Nasal cavity respiratory epithelium epithelial cell of viscerocranial mucosa (primary cell): ENCODE results near the gene LYPLA2. TPM values are rescaled to one million over a fixed set of nuclear protein-coding genes. Genes with fewer than 3 reads are reported as not detected.

Source experiments
- total RNA-seq: library from RNA; depleted of rRNA; stranded (reverse); fragments of >200 nt; gene quantifications from 2 replicates; pipeline ENCODE4 v1.2.3, GENCODE V29; 2014

Gene LYPLA2
- 33.2 and 53.1 TPM in 2 replicates for total RNA-seq

DNA sequence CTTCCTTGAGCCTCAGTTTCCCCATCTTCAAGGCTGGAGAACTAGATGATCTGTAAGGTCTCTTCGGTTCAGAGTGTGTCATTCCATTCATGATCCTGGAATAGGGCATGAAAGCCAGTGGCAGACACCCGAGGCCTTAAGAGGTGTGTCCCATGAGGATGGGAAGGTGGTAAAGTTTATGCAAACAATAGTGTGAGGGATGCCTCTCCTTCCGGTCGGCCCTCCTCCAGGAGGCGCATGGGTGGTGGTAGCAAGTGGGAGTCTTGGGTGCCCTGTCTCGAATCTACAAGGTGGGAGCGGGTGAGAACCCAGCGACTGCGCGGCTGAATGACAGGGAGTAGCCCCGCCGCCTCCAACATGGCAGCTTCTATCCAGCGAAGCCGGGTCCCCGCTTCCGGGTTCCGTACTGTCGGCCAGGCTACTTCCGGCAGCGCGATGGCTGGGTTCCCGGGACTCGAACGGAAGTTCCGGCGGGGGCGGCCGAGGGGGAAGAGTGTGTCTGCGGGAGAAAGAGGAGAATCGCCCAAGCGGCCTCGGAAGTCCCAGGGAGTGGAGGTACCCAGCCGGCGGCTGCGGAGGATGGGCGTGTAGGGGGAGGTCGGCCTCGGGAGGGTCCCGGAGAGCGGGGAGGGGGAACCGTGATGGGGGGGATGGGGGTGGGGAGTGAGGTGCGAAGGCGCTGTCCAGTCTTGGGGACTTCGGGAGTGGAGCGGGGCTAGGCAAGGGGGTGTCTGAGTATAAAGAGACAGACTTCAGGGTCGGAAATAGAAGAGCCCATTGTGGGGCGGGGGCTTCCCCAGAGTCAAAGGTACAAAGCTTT lies at the start of gene LYPLA2:
Gene LYPLA2 (plus strand): TSS at position 450 of the 820 bp plus-strand sequence. CDS start 1,538 bp downstream, outside the sequence.

DNA sequence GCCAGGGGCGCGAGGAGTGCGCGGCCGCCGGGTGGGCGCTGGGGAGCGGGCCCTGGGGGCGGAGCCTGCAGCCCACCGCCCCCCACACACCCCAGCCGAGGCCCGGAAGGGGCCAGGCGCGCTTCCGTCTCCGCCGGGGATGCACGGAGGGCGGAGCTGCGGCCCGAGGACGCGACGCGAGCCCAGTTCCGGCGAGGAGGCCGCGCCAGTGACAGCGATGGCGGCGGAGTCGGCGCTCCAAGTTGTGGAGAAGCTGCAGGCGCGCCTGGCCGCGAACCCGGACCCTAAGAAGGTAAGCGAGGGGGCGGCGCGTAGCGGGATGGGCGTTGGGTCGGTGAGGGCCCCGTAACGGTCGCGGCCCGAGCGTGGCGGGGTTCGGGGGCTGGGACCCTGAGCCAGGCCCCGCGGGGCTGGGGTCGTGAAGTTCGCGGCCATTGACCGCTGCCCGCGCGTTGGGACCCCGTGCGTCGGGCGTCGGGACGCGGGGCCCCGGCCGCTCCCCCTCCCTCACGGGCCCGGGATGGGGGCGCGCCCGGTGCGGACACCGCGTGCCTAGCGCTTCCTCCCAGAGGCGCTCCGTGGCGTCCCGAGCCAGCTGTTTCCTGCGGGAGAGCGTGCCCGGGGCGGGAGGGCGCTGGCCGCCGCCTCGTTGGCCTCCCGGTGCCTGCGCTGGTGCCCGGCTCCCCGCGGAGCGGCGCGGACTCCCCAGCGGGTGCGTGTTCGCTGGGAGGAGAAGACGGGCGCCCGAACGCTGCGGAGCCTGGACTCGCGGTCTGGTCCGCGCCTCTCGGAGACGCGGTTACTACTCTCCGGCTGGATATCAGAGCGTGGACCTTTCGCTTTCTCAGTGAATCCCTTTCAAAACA lies 47.4 kb upstream of the LYPLA2 start, which contains the start of gene ELOA:
Gene ELOA (plus strand): TSS at position 185 of the 866 bp plus-strand sequence. CDS start 33 bp downstream, at position 218.

DNA sequence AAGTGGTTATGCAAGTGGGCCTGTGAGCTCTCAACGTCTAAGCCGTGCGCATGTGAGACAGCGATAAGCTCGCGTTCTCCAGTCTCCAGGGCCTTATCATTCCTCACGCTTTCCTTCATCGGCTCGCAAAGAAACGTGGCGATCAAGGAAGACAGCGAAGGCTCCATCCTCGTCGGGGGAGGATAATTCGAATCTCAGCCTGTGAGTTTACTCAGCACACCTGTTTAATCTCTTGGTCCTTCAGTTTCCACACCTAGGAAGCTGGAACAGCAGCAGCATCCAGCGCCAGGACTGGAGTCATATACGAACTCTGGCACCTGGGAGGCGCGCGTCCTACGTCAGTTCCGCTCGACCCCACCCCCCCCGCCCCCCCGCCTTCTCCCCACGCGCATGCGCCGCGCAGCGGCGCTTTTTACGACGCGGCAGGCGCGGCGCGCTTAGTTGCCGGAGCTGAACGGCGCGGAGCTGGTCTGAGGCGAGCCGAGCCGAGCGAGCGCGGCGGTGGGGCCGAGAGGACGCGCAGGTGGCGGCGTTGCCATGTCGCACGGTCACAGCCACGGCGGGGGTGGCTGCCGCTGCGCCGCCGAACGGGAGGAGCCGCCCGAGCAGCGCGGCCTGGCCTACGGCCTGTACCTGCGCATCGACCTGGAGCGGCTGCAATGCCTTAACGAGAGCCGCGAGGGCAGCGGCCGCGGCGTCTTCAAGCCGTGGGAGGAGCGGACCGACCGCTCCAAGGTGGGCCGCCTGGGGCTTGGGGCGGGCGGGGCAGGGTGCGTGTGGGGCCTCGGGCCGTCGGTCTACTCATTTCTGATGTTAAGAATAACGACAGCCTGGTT lies 12.7 kb upstream of the LYPLA2 start, which contains the start of gene PITHD1:
Gene PITHD1 (plus strand): TSS at position 440 of the 836 bp plus-strand sequence. CDS start 98 bp downstream, at position 538.

DNA sequence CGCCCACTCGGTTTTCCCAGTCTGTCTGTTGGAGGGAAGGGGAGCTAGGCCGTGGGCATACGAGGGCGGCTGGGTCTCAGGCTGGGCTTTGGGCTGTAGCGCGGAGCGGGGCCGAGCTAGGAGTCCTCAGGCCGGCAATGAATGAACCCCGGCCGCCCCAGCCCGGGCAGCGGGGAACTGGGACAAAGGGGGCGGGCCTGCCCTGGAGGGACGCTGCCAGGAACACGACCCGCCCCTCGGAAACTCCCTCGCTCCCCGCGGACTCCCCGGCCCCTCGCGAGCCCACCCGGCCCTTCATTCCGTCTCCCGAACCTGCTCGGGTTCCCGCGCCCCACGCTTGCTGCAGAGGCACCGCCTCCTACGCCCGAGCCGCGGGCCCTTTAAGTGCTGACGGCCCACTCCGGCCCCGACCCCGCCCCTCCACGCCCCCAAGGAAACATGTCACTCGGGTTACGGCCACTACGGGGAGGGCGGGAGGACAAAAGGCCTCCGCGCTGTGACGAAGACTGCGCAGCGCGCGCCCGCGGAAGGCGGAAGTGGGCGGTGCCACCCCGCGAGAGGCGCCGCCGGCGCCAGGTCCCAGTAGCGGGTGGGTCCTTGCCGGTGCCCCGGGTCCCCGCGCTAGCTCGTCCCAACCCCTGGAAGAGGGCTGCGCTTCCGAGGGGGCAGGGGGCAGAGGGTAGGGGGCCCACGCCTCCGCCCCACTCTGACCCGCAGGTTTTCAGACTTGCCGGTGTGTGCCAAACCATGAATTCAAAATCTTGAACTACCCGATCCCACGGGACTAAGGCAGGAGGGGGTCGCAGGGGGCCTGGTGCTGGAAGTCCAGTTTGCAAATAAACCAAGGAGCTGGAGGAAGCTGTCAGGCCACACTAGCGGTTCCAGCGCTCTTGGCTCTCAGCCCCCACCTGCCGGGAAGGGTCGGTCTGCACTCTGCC lies 9.7 kb downstream of the LYPLA2 start, which contains the start of gene GALE:
Gene GALE (minus strand): TSS at position 355 of the 938 bp plus-strand sequence. CDS start 1,747 bp downstream, outside the sequence.

DNA sequence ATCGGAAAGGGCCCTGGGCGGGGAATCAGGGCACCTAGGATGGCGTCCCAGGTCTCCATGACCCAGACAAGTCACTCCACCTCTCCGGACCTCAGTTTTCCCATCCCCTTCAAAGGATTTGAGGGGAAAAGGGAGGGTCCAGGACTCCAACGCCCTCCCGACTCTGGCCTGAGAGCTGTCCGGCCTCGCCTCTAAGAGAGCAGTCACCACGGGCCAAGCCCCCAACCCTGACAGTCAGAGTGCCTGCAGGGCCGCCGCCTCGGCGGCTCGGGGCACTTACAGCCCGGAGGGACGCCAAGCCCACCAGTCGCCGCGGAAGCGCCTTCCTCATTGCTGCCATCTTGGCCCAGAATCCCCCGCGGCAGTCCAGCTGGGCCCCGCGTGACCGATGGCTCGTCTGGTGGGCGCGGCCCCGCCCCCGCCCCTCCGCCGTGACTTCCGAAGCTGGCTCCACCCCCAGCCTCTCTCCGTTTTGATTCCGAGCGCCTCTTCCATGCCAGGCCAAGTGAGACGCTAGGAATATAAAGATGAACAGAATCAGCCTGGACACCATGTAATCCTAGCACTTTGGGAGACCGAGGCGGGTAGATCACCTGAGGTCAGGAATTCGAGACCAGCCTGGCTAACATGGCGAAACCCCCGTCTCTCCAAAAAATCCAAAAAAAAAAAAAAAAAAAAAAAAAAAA lies 34.3 kb downstream of the LYPLA2 start, which contains the start of gene HMGCL:
Gene HMGCL (minus strand): TSS at position 354 of the 686 bp plus-strand sequence. CDS start 14 bp downstream, at position 340.

Other genes with a start within 250 kb of the LYPLA2 start
- 20.5 and 38.9 TPM in 2 replicates for gene ID3, start 231.6 kb upstream of the LYPLA2 start, total RNA-seq
- 1,078 and 1,264 TPM in 2 replicates for gene RPL11, start 99.3 kb upstream of the LYPLA2 start, total RNA-seq
- gene ELOA, start 47.7 kb upstream of the LYPLA2 start, total RNA-seq: 23.2 and 32.3 TPM in 2 replicates
- 55.0 and 57.1 TPM in 2 replicates for gene PITHD1, start 12.7 kb upstream of the LYPLA2 start, total RNA-seq
- gene GALE, start 9.6 kb downstream of the LYPLA2 start, total RNA-seq: 46.5 and 68.0 TPM in 2 replicates
- gene HMGCL, start 34.3 kb downstream of the LYPLA2 start, total RNA-seq: 45.8 and 51.3 TPM in 2 replicates
- 12.6 and 21.0 TPM in 2 replicates for gene FUCA1, start 77.1 kb downstream of the LYPLA2 start, total RNA-seq
- not detected in 2 replicates for gene CNR2, start 122.2 kb downstream of the LYPLA2 start, total RNA-seq
- gene PNRC2, start 168.7 kb downstream of the LYPLA2 start, total RNA-seq: 102 and 126 TPM in 2 replicates
- gene SRSF10, start 189.2 kb downstream of the LYPLA2 start, total RNA-seq: 56.0 and 102 TPM in 2 replicates